Testis (tissue), 3 donors: ENCODE data around the gene BCL11B. TPM values are rescaled to one million over a fixed set of nuclear protein-coding genes. Genes with fewer than 3 reads are reported as not detected.

Experiments used
- DNase-seq: peaks from one replicate; pipeline ENCODE4 v3.0.0-alpha.2; 2019
- H3K27ac ChIP-seq, 2 donors: fragments of 200-600 bp; sonication (generic); one replicate each; pipeline ENCODE4 v1.5.1; 2019
- H3K27me3 ChIP-seq: fragments of 200-600 bp; sonication (generic); one replicate; pipeline ENCODE4 v1.5.1; 2019
- H3K36me3 ChIP-seq: fragments of 200-600 bp; sonication (generic); one replicate; pipeline ENCODE4 v1.5.1; 2017; ENCODE audit warnings: low read depth; ENCODE audit errors: missing control alignments
- H3K4me1 ChIP-seq: fragments of 200-600 bp; sonication (generic); one replicate; pipeline ENCODE4 v1.5.1; 2019
- H3K4me3 ChIP-seq, 2 donors: fragments of 200-600 bp; sonication (generic); one replicate each; pipeline ENCODE4 v1.5.1; 2017 to 2019
- H3K9me3 ChIP-seq: fragments of 200-600 bp; sonication (generic); one replicate; pipeline ENCODE4 v1.5.1; 2017
- POLR2A ChIP-seq: fragments of 450-650 bp; IDR thresholded peaks from one replicate; pipeline ENCODE4 v1.6.1; 2017; ENCODE audit warnings: antibody characterized with exemption, mild to moderate bottlenecking, moderate library complexity
- WGBS, 2 donors: methylation state at CpG; one replicate each; pipeline ENCODE4 v1.1.5; 2018; 5-methylcytosine and 5-hydroxymethylcytosine counted together
- intact Hi-C: fragments of 100-400 bp; cut with DNase I; formaldehyde crosslinking; loops from one replicate; pipeline ENCODE4 v1.15.1; 2023; ENCODE audit warnings: low total_unique reads
- polyA plus RNA-seq: library from polyadenylated mRNA; stranded (reverse); fragments of 350-450 nt; fragmentation: Illumina TruSeq; extraction: RNeasy Lipid Tissue Mini Kit (QIAGEN cat#74804); gene quantifications from one replicate; pipeline ENCODE4 v1.2.3, GENCODE V29; 2014; ENCODE audit warnings: low read depth, low replicate concordance; ENCODE audit not compliant: insufficient read depth
- total RNA-seq, 2 donors: library from RNA; depleted of rRNA; stranded (reverse); fragments of >200 nt; gene quantifications; one replicate each; pipeline ENCODE4 v1.2.3, GENCODE V29; 2016
- TF ChIP-seq, protein P1 (sequence below), 3 experiments: fragments of 450-650 bp in 2 of 3; fragments of 200-600 bp in 1 of 3; sonication (generic) in 1 of 3; IDR thresholded peaks; one replicate each; pipeline ENCODE4 v1.5.1; 2016 to 2019; ENCODE audit warnings: antibody characterized with exemption in 3 of 3, mild to moderate bottlenecking in 2 of 3, moderate library complexity in 1 of 3

Gene BCL11B
- total and polyA plus RNA-seq, 3 donors from 2014 or later = 0.96 to 4.7 (median 4.4) TPM

DNA sequence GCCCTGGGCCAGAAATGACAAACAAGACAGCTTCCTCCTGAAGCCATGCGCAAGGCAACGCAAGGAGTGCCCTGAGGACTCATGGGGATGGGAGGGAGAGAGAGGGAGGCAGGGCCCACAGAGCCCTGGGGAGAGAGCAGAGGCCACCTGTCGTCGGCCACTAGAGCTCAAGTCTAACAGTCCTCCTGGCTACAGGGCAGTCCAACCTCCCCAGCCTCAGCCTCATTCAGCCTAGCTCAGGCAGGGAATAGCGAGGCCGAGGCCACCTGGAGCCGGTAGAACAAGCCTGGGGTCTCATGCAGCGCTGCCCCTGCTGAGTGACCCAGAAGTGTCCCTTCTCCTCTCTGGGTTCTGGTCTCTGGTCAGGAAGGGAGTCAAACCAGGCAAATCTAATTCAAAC, 69.5 kb downstream of the BCL11B start:
- DNase-seq = no peak
- Histone ChIP-seq H3K27me3 (no peaks in the 10 kb centered on the region), H3K4me3 (no peak overlapping the region), H3K9me3 (no peaks in the 10 kb centered on the region), H3K27ac (no peak overlapping the region), H3K4me1 (no peaks in the 10 kb centered on the region), H3K36me3 (no peaks in the 10 kb centered on the region)
- WGBS, 2 donors = 95% methylated on average over 8 of the region's 8 CpGs; no CpG with 5 or more reads in 1 of the 2 donors
- intact Hi-C loops = no loop called here
- TF ChIP-seq, protein P1, sequence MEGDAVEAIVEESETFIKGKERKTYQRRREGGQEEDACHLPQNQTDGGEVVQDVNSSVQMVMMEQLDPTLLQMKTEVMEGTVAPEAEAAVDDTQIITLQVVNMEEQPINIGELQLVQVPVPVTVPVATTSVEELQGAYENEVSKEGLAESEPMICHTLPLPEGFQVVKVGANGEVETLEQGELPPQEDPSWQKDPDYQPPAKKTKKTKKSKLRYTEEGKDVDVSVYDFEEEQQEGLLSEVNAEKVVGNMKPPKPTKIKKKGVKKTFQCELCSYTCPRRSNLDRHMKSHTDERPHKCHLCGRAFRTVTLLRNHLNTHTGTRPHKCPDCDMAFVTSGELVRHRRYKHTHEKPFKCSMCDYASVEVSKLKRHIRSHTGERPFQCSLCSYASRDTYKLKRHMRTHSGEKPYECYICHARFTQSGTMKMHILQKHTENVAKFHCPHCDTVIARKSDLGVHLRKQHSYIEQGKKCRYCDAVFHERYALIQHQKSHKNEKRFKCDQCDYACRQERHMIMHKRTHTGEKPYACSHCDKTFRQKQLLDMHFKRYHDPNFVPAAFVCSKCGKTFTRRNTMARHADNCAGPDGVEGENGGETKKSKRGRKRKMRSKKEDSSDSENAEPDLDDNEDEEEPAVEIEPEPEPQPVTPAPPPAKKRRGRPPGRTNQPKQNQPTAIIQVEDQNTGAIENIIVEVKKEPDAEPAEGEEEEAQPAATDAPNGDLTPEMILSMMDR (IDR thresholded peaks at IDR 0.05) = no peak
- TF ChIP-seq POLR2A = no peak

DNA sequence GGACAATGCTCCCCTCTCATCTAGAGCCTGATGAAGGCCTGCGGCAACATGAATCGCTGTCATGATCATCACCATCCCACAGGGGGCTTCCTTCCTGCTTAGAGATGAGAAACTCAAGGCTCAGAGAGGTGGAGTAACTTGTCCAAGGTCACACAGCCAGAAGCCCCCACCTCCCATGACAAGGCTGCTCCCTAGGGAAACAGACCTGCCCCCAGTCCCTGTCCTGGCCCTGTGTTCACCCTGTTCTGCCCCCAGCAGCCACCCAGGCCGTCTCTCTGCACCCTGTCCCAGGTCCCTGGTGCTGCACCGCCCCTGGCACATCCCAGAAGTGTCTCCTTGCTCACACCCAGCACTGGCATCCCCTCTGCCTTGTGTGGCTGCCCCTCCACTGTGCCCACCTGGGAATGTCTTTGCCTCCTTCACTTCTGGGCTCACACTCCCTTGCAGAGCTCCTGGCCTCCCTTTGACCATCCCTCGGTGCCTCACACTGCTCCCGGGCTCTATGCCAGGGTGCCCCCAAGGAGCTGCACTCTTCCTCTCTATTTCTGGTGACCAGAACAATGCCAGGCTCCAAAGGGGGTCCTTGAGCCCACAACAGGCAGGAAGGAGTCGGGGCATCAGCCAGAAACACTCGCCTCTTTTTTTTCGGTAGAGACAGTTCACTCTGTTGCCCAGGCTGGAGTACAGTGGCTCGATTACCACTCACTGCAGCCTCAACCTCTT, 70.5 kb downstream of the BCL11B start:
- H3K36me3 ChIP-seq = no peaks in the 10 kb centered on the region
- H3K4me1 ChIP-seq = no peaks in the 10 kb centered on the region
- H3K27ac ChIP-seq = no peak overlapping the region
- intact Hi-C loops = no loop called here
- TF ChIP-seq POLR2A = no peak
- TF ChIP-seq, protein P1 (IDR thresholded peaks at IDR 0.05) = no peak
- 84 to 89% methylated on average over 10 of the region's 10 CpGs for WGBS, 2 donors
- H3K9me3 ChIP-seq = no peaks in the 10 kb centered on the region
- no peak for DNase-seq
- no peaks in the 10 kb centered on the region for H3K27me3 ChIP-seq
- no peak overlapping the region for H3K4me3 ChIP-seq

DNA sequence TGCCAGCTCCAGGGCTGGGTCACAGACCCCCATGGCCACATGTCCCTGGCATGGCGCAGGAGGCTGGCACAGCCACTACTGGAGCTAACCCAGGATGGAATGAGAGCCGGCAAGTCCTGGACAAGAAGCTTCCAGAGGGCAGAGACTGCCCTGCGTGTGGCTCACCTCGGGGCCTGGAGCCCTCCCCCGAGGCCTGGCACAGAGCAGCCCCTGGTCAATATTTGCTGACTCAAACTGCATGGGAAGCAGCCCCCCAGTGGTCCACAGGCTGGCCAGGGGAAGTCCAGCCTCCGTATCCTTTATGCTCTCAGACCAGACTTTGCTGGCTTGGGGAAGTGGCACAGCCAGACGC, 71.4 kb downstream of the BCL11B start:
- no peak for DNase-seq
- WGBS, 2 donors = 94 to 100% methylated on average over 1 to 6 of the region's 7 CpGs
- intact Hi-C loops = no loop called here
- Histone ChIP-seq H3K9me3 (no peaks in the 10 kb centered on the region), H3K27me3 (no peaks in the 10 kb centered on the region), H3K36me3 (no peaks in the 10 kb centered on the region), H3K4me1 (no peaks in the 10 kb centered on the region), H3K4me3 (no peak overlapping the region), H3K27ac (no peak overlapping the region)
- TF ChIP-seq POLR2A = no peak
- TF ChIP-seq, protein P1 (IDR thresholded peaks at IDR 0.05) = no peak

DNA sequence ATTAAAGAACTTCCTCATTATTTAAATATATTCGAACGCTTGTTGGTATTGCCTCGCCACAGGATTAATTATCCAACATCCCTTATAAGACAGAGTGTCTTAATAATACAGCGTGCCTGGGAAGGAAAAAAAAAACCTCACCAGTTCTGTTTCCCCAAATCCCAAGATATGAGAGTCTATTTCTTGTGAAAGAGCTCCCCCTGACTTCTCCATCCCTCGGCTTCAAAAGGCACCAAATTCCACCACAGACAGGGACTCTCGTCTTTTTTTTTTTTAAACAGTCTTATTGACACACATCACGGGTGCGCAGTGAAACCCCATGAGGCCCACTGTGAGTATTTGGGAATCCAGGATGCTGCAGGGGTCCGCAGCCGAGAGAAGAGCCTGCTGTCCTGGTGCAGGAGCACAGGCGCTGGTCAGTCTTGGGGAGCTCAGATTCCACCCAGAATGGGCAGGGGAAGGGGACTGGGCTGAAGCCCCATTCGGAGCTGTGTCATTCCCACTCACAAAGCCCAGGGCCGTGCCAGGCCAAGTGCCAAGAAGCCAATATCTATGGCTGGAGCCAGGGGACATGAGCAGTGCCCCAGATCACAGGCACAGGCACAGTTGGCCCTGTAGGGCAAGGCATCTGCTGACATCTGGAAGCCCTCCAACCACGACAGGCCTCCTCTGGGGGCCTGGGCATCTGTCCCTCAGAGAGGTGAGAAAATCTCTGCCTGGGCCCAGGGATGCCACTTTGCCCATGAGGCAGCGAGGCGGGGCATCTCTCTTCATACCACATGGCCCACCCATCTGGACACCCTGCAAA, 71.9 kb downstream of the BCL11B start:
- no peaks in the 10 kb centered on the region for H3K4me1 ChIP-seq
- DNase-seq = no peak
- H3K9me3 ChIP-seq = no peaks in the 10 kb centered on the region
- no peaks in the 10 kb centered on the region for H3K27me3 ChIP-seq
- 72 to 79% methylated on average over 9 to 16 of the region's 16 CpGs for WGBS, 2 donors
- no peak overlapping the region for H3K4me3 ChIP-seq
- TF ChIP-seq POLR2A = no peak
- TF ChIP-seq, protein P1 (IDR thresholded peaks at IDR 0.05) = no peak
- H3K36me3 ChIP-seq = no peaks in the 10 kb centered on the region
- H3K27ac ChIP-seq = no peak overlapping the region
- intact Hi-C loops = no loop called here
